ENCODE data around the gene NOL3. TPM values are rescaled to one million over a fixed set of nuclear protein-coding genes. Genes with fewer than 3 reads are reported as not detected.

Gene NOL3
- total and polyA plus RNA-seq, 5 experiments from 2014 or later, result 0.70 to 1.6 TPM; not detected in 3

DNA sequence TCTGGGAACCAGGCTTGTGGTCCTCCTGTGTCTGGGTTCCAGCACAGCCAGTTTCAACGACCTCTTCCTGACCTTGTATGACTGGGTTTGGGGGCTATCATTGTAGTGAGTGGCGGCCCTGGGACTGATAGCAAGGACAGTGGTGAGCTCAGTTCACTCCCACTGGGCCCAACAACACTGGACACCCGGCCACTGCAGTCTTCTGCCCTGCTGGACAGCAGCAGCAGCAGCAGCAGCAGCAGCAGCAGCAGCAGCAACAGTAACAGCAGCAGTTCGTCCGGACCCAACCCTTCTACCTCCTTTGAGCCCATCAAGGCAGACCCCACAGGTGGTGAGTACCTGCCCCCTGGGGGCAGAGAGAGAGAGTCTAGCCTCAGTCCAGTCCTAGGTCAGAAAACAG, 25.3 kb downstream of the NOL3 start:
- H3K9me3 Mint-ChIP-seq, result no peaks in the 10 kb centered on the region
- H3K4me1 Mint-ChIP-seq, result peaks cover 20 to 64% (median 46%) of the 10 kb centered on the region in 4 donors
- peak overlapping the region in 1 of 10 donors; percentile 28 for H3K4me3 Mint-ChIP-seq
- DNase-seq (no peak), ATAC-seq (no peak)
- POLR2A ChIA-PET, result no interaction called here
- H3K27ac Mint-ChIP-seq, result peak overlapping the region in 3 of 10 donors; percentile 29 to 90 (median 70)
- peaks cover 0 to 53% (median 8%) of the 10 kb centered on the region in 3 donors for H3K36me3 Mint-ChIP-seq
- H3K27me3 Mint-ChIP-seq, result no peaks in the 10 kb centered on the region

GRCh38 chr16:67196881-67197280, 26.5 kb downstream of the NOL3 start:
- H3K27me3 Mint-ChIP-seq, result no peaks in the 10 kb centered on the region
- H3K9me3 Mint-ChIP-seq, result no peaks in the 10 kb centered on the region
- DNase-seq, result no peak
- H3K27ac Mint-ChIP-seq, result peak overlapping the region in 5 of 10 donors; percentile 6 to 90 (median 44)
- POLR2A ChIA-PET, result interaction anchor here (0.8 to 1.6 kb wide), 3 partner anchors 9 to 51 kb away, joined by 3 to 5 read pairs (median 3); partner anchors contain the start of genes FHOD1 and TMEM208
- ATAC-seq, result no peak
- H3K36me3 Mint-ChIP-seq, result peaks cover 0 to 58% (median 8%) of the 10 kb centered on the region in 3 donors
- peaks cover 18 to 56% (median 39%) of the 10 kb centered on the region in 4 donors for H3K4me1 Mint-ChIP-seq
- peak overlapping the region in 3 of 10 donors; percentile 25 to 56 (median 39) for H3K4me3 Mint-ChIP-seq

GRCh38 chr16:67197704-67198103, 27.4 kb downstream of the NOL3 start:
- Mint-ChIP-seq H3K27me3 (no peaks in the 10 kb centered on the region), H3K27ac (peak overlapping the region in 4 of 10 donors; percentile 13 to 46 (median 29)), H3K4me1 (peaks cover 16 to 49% (median 34%) of the 10 kb centered on the region in 4 donors), H3K4me3 (no peak overlapping the region), H3K36me3 (peaks cover 0 to 58% (median 8%) of the 10 kb centered on the region in 3 donors), H3K9me3 (no peaks in the 10 kb centered on the region)
- POLR2A ChIA-PET, result interaction anchor here (1.3 to 1.6 kb wide), 3 partner anchors 8 to 29 kb away, joined by 3 to 6 read pairs (median 5); partner anchors contain the start of gene TMEM208
- no peak for ATAC-seq
- no peak for DNase-seq

GRCh38 chr16:67198238-67198734, 27.9 kb downstream of the NOL3 start:
- no peak overlapping the region for H3K4me3 Mint-ChIP-seq
- H3K27me3 Mint-ChIP-seq, result no peaks in the 10 kb centered on the region
- ATAC-seq, result peak; percentile 45 to 52
- no peaks in the 10 kb centered on the region for H3K9me3 Mint-ChIP-seq
- POLR2A ChIA-PET, result interaction anchor here (1.3 to 1.6 kb wide), 3 partner anchors 8 to 28 kb away, joined by 3 to 6 read pairs (median 5); partner anchors contain the start of gene TMEM208
- H3K36me3 Mint-ChIP-seq, result peaks cover 0 to 58% (median 8%) of the 10 kb centered on the region in 3 donors
- H3K27ac Mint-ChIP-seq, result peak overlapping the region in 5 of 10 donors; percentile 29 to 66 (median 48)
- H3K4me1 Mint-ChIP-seq, result peaks cover 14 to 43% (median 28%) of the 10 kb centered on the region in 4 donors
- peak in 1 of 10 donors; percentile 19 for DNase-seq

DNA sequence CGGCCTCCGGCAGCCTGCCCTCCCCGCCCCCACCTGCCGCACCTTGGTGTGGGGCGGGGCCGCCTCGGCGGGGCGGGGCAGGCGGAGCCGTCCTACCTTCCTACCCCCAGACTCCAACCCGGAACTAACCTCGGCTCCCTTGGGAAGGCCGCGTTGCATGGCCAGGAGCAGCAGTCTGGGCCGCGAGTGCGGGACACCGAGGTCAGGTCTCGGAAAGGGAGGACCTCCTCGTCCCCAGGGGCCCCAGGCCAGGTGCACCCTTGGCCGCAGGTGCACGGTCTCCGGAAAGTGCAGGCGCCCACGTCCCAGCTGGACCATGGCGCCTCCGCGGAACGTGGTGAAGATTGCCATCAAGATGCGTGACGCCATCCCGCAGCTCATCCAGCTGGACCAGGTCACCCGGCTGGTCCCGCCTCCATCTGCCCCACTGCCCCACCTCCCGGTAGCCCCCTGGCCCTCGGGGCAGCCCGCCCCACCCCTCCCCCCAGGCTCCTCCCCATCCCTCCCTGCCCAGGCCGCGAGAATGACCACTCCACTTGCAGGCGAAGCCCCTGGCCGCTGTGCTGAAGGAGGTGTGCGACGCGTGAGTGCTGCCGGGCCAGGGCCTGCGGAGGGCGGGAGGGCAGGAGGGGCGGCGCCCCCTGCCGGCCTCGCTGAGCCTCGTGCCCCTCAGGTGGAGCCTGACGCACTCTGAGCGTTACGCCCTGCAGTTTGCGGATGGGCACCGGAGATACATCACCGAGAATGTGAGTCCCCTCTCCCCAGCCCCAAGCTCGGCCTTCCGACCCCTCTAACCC, 28.9 kb downstream of the NOL3 start, which contains the start of gene ELMO3:
Gene ELMO3 (plus strand): TSS at position 121 of the 797 bp plus-strand sequence. CDS start 196 bp downstream, at position 317.
- POLR2A ChIA-PET, result no interaction called here
- no peaks in the 10 kb centered on the region for H3K27me3 Mint-ChIP-seq
- peaks cover 9 to 34% (median 19%) of the 10 kb centered on the region in 4 donors for H3K4me1 Mint-ChIP-seq
- H3K4me3 Mint-ChIP-seq, result no peak within 1 kb of the TSS
- peak within 1 kb of the TSS in 6 of 10 donors; percentile 15 to 66 (median 46) for H3K27ac Mint-ChIP-seq
- H3K36me3 Mint-ChIP-seq, result peaks cover 0 to 53% (median 8%) of the 10 kb centered on the region in 3 donors
- no peaks in the 10 kb centered on the region for H3K9me3 Mint-ChIP-seq
- DNase-seq (peak in 1 of 10 donors; percentile 63), ATAC-seq (no peak)

GRCh38 chr16:67199808-67200198, 29.5 kb downstream of the NOL3 start:
- no peak overlapping the region for H3K27ac Mint-ChIP-seq
- no peaks in the 10 kb centered on the region for H3K9me3 Mint-ChIP-seq
- POLR2A ChIA-PET, result no interaction called here
- no peak for ATAC-seq
- no peaks in the 10 kb centered on the region for H3K27me3 Mint-ChIP-seq
- H3K4me3 Mint-ChIP-seq, result no peak overlapping the region
- H3K36me3 Mint-ChIP-seq, result peaks cover 0 to 52% (median 8%) of the 10 kb centered on the region in 3 donors
- peak in 1 of 10 donors; percentile 57 for DNase-seq
- peaks cover 9 to 28% (median 15%) of the 10 kb centered on the region in 4 donors for H3K4me1 Mint-ChIP-seq

DNA sequence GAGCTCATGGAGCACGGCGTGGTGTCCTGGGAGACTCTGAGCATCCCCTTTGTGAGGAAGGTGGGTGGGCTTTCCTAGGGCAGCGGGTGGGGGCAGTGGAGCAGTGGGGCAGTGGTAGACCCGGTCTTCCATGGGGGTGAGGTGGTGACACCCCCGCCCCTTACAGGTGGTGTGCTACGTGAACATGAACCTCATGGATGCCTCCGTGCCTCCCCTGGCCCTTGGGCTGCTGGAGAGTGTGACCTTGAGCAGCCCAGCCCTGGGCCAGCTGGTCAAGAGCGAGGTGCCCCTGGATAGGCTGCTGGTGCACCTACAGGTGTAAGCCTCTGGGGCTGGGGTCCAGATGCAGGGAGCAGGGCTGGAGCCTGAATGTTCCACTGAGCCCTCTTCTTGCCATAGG, 30.2 kb downstream of the NOL3 start:
- Mint-ChIP-seq H3K27ac (peak overlapping the region in 1 of 10 donors; percentile 52), H3K9me3 (no peaks in the 10 kb centered on the region), H3K4me1 (peaks cover 9 to 25% (median 12%) of the 10 kb centered on the region in 4 donors), H3K36me3 (peaks cover 0 to 45% (median 8%) of the 10 kb centered on the region in 3 donors), H3K27me3 (no peaks in the 10 kb centered on the region), H3K4me3 (no peak overlapping the region)
- ATAC-seq (no peak), DNase-seq (no peak)
- POLR2A ChIA-PET, result no interaction called here

DNA sequence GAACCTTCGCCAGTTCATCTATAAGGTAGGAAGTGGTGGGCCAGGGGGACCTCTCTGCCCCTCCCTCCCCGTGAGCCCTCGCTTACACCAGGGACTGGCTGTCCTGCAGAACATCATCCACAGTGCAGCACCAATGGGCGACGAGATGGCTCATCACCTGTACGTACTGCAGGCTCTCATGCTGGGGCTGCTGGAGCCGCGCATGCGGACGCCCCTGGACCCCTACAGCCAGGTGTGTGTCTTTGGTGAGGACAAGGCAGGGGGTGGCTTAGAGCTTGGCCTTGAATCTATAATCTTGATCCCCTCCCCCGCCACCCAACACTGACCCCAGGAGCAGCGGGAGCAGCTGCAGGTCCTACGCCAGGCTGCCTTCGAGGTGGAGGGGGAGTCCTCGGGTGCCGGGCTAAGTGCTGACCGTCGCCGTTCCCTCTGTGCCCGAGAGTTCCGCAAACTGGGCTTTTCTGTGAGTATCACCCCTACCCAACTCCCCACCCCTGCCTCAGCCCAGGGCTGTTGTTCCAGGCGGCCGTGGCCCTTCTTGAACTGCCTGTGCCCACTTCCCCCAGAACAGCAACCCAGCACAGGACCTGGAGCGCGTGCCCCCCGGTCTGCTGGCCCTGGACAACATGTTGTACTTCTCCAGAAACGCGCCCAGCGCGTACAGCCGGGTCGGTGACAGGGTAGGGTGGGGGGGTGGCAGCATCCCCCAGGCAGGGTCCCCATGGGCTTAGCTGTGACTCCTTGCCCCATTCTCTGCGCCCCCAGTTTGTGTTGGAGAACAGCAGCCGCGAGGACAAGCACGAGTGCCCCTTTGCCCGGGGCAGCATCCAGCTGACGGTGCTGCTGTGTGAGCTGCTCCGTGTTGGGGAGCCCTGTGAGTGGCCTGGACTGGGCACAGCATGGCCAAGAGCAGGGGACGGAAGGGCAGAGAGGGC, 31.3 kb downstream of the NOL3 start:
- Mint-ChIP-seq H3K27ac (no peak overlapping the region), H3K4me1 (peaks cover 2 to 13% (median 4%) of the 10 kb centered on the region in 4 donors), H3K27me3 (no peaks in the 10 kb centered on the region), H3K36me3 (peaks cover 0 to 35% (median 3%) of the 10 kb centered on the region in 3 donors), H3K4me3 (no peak overlapping the region), H3K9me3 (no peaks in the 10 kb centered on the region)
- POLR2A ChIA-PET, result interaction anchor here (0.7 to 1.1 kb wide), 3 partner anchors 10 to 1649 kb away, joined by 3 to 4 read pairs (median 3); partner anchors contain the start of gene TMEM208
- ATAC-seq (no peak), DNase-seq (no peak)

DNA sequence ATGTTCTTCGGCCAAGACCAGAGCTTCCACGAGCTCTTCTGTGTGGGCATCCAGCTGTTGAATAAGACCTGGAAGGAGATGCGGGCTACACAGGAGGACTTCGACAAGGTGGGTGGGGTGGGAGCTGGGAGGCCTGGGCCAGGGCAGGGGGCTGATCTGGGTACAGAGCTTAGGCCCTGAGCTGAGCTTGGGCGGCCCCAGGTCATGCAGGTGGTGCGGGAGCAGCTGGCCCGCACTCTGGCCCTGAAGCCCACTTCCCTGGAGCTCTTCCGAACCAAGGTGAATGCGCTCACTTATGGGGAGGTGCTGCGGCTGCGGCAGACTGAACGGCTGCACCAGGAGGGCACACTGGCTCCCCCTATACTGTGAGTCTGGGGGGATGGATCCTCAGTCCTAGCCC, 32.1 kb downstream of the NOL3 start:
- no peak overlapping the region for H3K4me3 Mint-ChIP-seq

GRCh38 chr16:67202956-67203493, 32.7 kb downstream of the NOL3 start:
- H3K27ac Mint-ChIP-seq, result no peak overlapping the region
- peaks cover 0 to 22% (median 0%) of the 10 kb centered on the region in 3 donors for H3K36me3 Mint-ChIP-seq
- H3K4me1 Mint-ChIP-seq, result peaks cover 0 to 6% (median under 1%) of the 10 kb centered on the region in 4 donors
- ATAC-seq (no peak), DNase-seq (peak in 1 of 10 donors; percentile 52)
- H3K9me3 Mint-ChIP-seq, result no peaks in the 10 kb centered on the region
- POLR2A ChIA-PET, result interaction anchor here (0.9 kb wide), 1 partner anchor 24 kb away, joined by 3 read pairs; the partner anchor contains the start of gene TMEM208
- no peaks in the 10 kb centered on the region for H3K27me3 Mint-ChIP-seq
- H3K4me3 Mint-ChIP-seq, result no peak overlapping the region

More for the DNA sequence above, 32.1 kb downstream of the NOL3 start:
- no peaks in the 10 kb centered on the region for H3K27me3 Mint-ChIP-seq
- H3K27ac Mint-ChIP-seq, result no peak overlapping the region
- H3K4me1 Mint-ChIP-seq, result peaks cover 0 to 8% (median under 1%) of the 10 kb centered on the region in 4 donors
- peaks cover 0 to 28% (median 0%) of the 10 kb centered on the region in 3 donors for H3K36me3 Mint-ChIP-seq
- ATAC-seq (no peak), DNase-seq (no peak)
- no peaks in the 10 kb centered on the region for H3K9me3 Mint-ChIP-seq
- POLR2A ChIA-PET, result interaction anchor here (0.9 kb wide), 1 partner anchor 24 kb away, joined by 3 read pairs; the partner anchor contains the start of gene TMEM208

GRCh38 chr16:67204076-67204475, 33.7 kb downstream of the NOL3 start:
- H3K27ac Mint-ChIP-seq, result peak overlapping the region in 2 of 10 donors; percentile 4 to 31
- peaks cover 0 to 16% (median 0%) of the 10 kb centered on the region in 3 donors for H3K36me3 Mint-ChIP-seq
- H3K4me3 Mint-ChIP-seq, result no peak overlapping the region
- POLR2A ChIA-PET, result interaction anchor here (0.7 kb wide), 1 partner anchor 12 kb away, joined by 3 read pairs; no protein-coding TSS in a partner anchor
- H3K4me1 Mint-ChIP-seq, result peaks cover 0 to 2% (median under 1%) of the 10 kb centered on the region in 4 donors
- no peaks in the 10 kb centered on the region for H3K9me3 Mint-ChIP-seq
- no peaks in the 10 kb centered on the region for H3K27me3 Mint-ChIP-seq
- no peak for ATAC-seq
- no peak for DNase-seq

All from naive thymus-derived CD8-positive, alpha-beta T cell (primary cell).